Subcutaneous abdominal adipose tissue (tissue), 5 donors: ENCODE data around the gene GABRA5.

Source experiments
- H3K27ac ChIP-seq: one replicate; pipeline ENCODE4 v1.7.0; 2013; ENCODE audit warnings: low read depth, mild to moderate bottlenecking, inconsistent platforms, low read length, moderate library complexity
- H3K27me3 ChIP-seq, 5 donors: one replicate each; pipeline ENCODE4 v1.7.0; 2013; ENCODE audit warnings: low read length in 5 of 5, inconsistent platforms in 1 of 5; ENCODE audit not compliant: control insufficient read depth in 5 of 5, insufficient read depth in 4 of 5
- H3K36me3 ChIP-seq, 5 donors: one replicate each; pipeline ENCODE4 v1.7.0; 2013; ENCODE audit warnings: low read length in 5 of 5; ENCODE audit not compliant: control insufficient read depth in 5 of 5, insufficient read depth in 5 of 5
- H3K4me1 ChIP-seq, 5 donors: one replicate each; pipeline ENCODE4 v1.7.0; 2013; ENCODE audit warnings: low read length in 5 of 5, mild to moderate bottlenecking in 3 of 5, moderate library complexity in 1 of 5; ENCODE audit not compliant: control insufficient read depth in 5 of 5, insufficient read depth in 5 of 5
- H3K4me3 ChIP-seq, 5 donors: one replicate each; pipeline ENCODE4 v1.7.0; 2013; ENCODE audit warnings: low read length in 5 of 5, low read depth in 1 of 5
- H3K9ac ChIP-seq, 5 donors: one replicate each; pipeline ENCODE4 v1.7.0; 2013; ENCODE audit warnings: low read length in 5 of 5, mild to moderate bottlenecking in 4 of 5, moderate library complexity in 3 of 5
- H3K9me3 ChIP-seq, 5 donors: one replicate each; pipeline ENCODE4 v1.7.0; 2013; ENCODE audit warnings: low read length in 5 of 5; ENCODE audit not compliant: control insufficient read depth in 5 of 5
- donor health status: healthy.
- donor health status: healthy.
- donor health status: healthy.
- donor health status: healthy.
- donor health status: healthy.

The GABRA5 gene

GRCh38 chr15:26852980-26853379, 13.9 kb upstream of the GABRA5 start:
- Histone ChIP-seq H3K9ac (no peak overlapping the region), H3K27ac (no peak overlapping the region), H3K4me3 (no peak overlapping the region), H3K9me3 (no peaks in the 10 kb centered on the region), H3K36me3 (no peaks in the 10 kb centered on the region), H3K27me3 (peaks cover 0 to 5% (median 0%) of the 10 kb centered on the region in 5 donors), H3K4me1 (no peaks in the 10 kb centered on the region)

- Histone ChIP-seq H3K9ac (no peak overlapping the region), H3K27ac (no peak overlapping the region), H3K9me3 (no peaks in the 10 kb centered on the region), H3K4me3 (no peak overlapping the region), H3K36me3 (no peaks in the 10 kb centered on the region), H3K27me3 (peaks cover 0 to 5% (median 0%) of the 10 kb centered on the region in 5 donors), H3K4me1 (no peaks in the 10 kb centered on the region)
Observed at GRCh38 chr15:26854435-26854834, 12.4 kb upstream of the GABRA5 start.

GRCh38 chr15:26864664-26865191, 2.1 kb upstream of the GABRA5 start:
- no peaks in the 10 kb centered on the region for H3K9me3 ChIP-seq
- peaks cover 0 to 8% (median 4%) of the 10 kb centered on the region in 5 donors for H3K4me1 ChIP-seq
- no peak overlapping the region for H3K4me3 ChIP-seq
- no peak overlapping the region for H3K9ac ChIP-seq
- no peak overlapping the region for H3K27ac ChIP-seq
- H3K27me3 ChIP-seq = peaks cover 14 to 31% (median 22%) of the 10 kb centered on the region in 5 donors
- no peaks in the 10 kb centered on the region for H3K36me3 ChIP-seq

GRCh38 chr15:26867200-26868007, 542 bp downstream of the GABRA5 start:
- Histone ChIP-seq H3K4me1 (peaks cover 0 to 8% (median 4%) of the 10 kb centered on the region in 5 donors), H3K36me3 (no peaks in the 10 kb centered on the region), H3K4me3 (no peak overlapping the region), H3K27ac (no peak overlapping the region), H3K9me3 (no peaks in the 10 kb centered on the region), H3K9ac (no peak overlapping the region), H3K27me3 (peaks cover 14 to 31% (median 25%) of the 10 kb centered on the region in 5 donors)

GRCh38 chr15:26868029-26868685, 1.3 kb downstream of the GABRA5 start:
- Histone ChIP-seq H3K27ac (no peak overlapping the region), H3K27me3 (peaks cover 14 to 31% (median 25%) of the 10 kb centered on the region in 5 donors), H3K4me1 (peaks cover 0 to 8% (median 4%) of the 10 kb centered on the region in 5 donors), H3K9ac (no peak overlapping the region), H3K36me3 (no peaks in the 10 kb centered on the region), H3K4me3 (no peak overlapping the region), H3K9me3 (no peaks in the 10 kb centered on the region)

- Histone ChIP-seq H3K9me3 (no peaks in the 10 kb centered on the region), H3K36me3 (no peaks in the 10 kb centered on the region), H3K27me3 (peaks cover 14 to 31% (median 25%) of the 10 kb centered on the region in 5 donors), H3K4me3 (no peak overlapping the region), H3K27ac (no peak overlapping the region), H3K9ac (no peak overlapping the region), H3K4me1 (peaks cover 0 to 8% (median 4%) of the 10 kb centered on the region in 5 donors)
Observed at GRCh38 chr15:26869628-26870027, 2.8 kb downstream of the GABRA5 start.

GRCh38 chr15:26870346-26870745, 3.5 kb downstream of the GABRA5 start:
- no peak overlapping the region for H3K27ac ChIP-seq
- H3K27me3 ChIP-seq = peaks cover 14 to 36% (median 29%) of the 10 kb centered on the region in 5 donors

GRCh38 chr15:26872206-26872605, 5.3 kb downstream of the GABRA5 start:
- H3K9ac ChIP-seq = no peak overlapping the region
- peaks cover 0 to 4% (median 2%) of the 10 kb centered on the region in 5 donors for H3K4me1 ChIP-seq
- H3K4me3 ChIP-seq = no peak overlapping the region
- no peak overlapping the region for H3K27ac ChIP-seq
- H3K36me3 ChIP-seq = no peaks in the 10 kb centered on the region
- H3K9me3 ChIP-seq = no peaks in the 10 kb centered on the region
- H3K27me3 ChIP-seq = peaks cover 8 to 28% (median 17%) of the 10 kb centered on the region in 5 donors

More at GRCh38 chr15:26870346-26870745, 3.5 kb downstream of the GABRA5 start:
- Histone ChIP-seq H3K4me1 (peaks cover 0 to 8% (median 4%) of the 10 kb centered on the region in 5 donors), H3K9me3 (no peaks in the 10 kb centered on the region), H3K36me3 (no peaks in the 10 kb centered on the region), H3K4me3 (no peak overlapping the region), H3K9ac (no peak overlapping the region)

- peaks cover 0 to 14% (median 7%) of the 10 kb centered on the region in 5 donors for H3K27me3 ChIP-seq
Observed at GRCh38 chr15:26873846-26874245, 7.0 kb downstream of the GABRA5 start.

More at GRCh38 chr15:26873846-26874245, 7.0 kb downstream of the GABRA5 start:
- no peaks in the 10 kb centered on the region for H3K36me3 ChIP-seq
- H3K9me3 ChIP-seq = no peaks in the 10 kb centered on the region
- no peak overlapping the region for H3K9ac ChIP-seq
- no peaks in the 10 kb centered on the region for H3K4me1 ChIP-seq
- no peak overlapping the region for H3K4me3 ChIP-seq
- no peak overlapping the region for H3K27ac ChIP-seq
